K562 (cell line): Measurements from ENCODE around the gene PRR19. TPM values are rescaled to one million over a fixed set of nuclear protein-coding genes. Genes with fewer than 3 reads are reported as not detected.

ENCODE experiments used
- ATAC-seq: fragments of 200-7000 bp; cut with Tn5 transposase; 3 replicates; pipeline ENCODE4 v1.9.1; 2020; ENCODE audit warnings: moderate library complexity
- BruUV-seq: library from RNA; stranded (reverse); fragments of 400-500 nt; replicated peaks from 2 replicates; lab custom pipeline; 2021; lab: Mats Ljungman, UMichigan
- CTCF ChIA-PET: fragments of 300-600 bp; formaldehyde crosslinking; extraction: SDS; loops from one replicate; lab custom pipeline; 2021; ENCODE audit warnings: low intra/inter-chr PET ratio; lab: Yijun Ruan, JAX
- POLR2A ChIA-PET: fragments of 300-600, 350-650 bp; sonication (Branson Sonifier 250); formaldehyde crosslinking; extraction: SDS; loops from one replicate; lab custom pipeline; 2021; ENCODE audit warnings: antibody characterized with exemption, inconsistent platforms; lab: Yijun Ruan, JAX
- DNase-seq, 4 experiments: peaks; one replicate each; pipeline versions ENCODE4 v3.0.0 to v3.0.0-alpha.2; 2011 to 2018; ENCODE audit warnings: low spot score in 3 of 4, mixed read lengths in 3 of 4; ENCODE audit errors: extremely low read depth in 1 of 4
- FAIRE-seq: peaks from 2 replicates; lab custom pipeline; 2011; peaks lifted over from hg19 to GRCh38; lab: Jason Lieb, UNC
- H2AFZ ChIP-seq: 2 replicates; pipeline ENCODE4 v1.6.0; 2011; ENCODE audit warnings: low read depth, low read length, control low read depth, inconsistent platforms
- H3K27ac ChIP-seq: fragments of 200-600 bp; 3 replicates; pipeline ENCODE4 v1.8.0; 2011; ENCODE audit warnings: low read depth, mild to moderate bottlenecking, control low read depth, inconsistent platforms, low read length, moderate library complexity, mixed read lengths; ENCODE audit errors: extremely low read depth
- H3K27me3 ChIP-seq, 2 experiments: fragments of 300-600 bp in 1 of 2; 2 replicates in 1 of 2; 3 replicates in 1 of 2; pipeline versions ENCODE4 v1.6.0 to v1.8.0; 2011; ENCODE audit warnings: inconsistent platforms in 2 of 2, low read length in 2 of 2, mild to moderate bottlenecking in 1 of 2, mixed read lengths in 1 of 2, moderate library complexity in 1 of 2; ENCODE audit not compliant: control insufficient read depth in 2 of 2, insufficient read depth in 2 of 2
- H3K36me3 ChIP-seq: fragments of 300-600 bp; 3 replicates; pipeline ENCODE4 v1.8.0; 2011; ENCODE audit warnings: mild to moderate bottlenecking, low read length, inconsistent platforms; ENCODE audit not compliant: control insufficient read depth, insufficient read depth
- H3K4me1 ChIP-seq, 2 experiments: fragments of 200-600 bp in 1 of 2; replicated peaks in 1 of 2; 2 replicates in 1 of 2; 3 replicates in 1 of 2; pipeline versions ENCODE4 v1.5.1 to v1.8.0; 2011; ENCODE audit warnings: inconsistent platforms in 2 of 2, low read length in 2 of 2, mild to moderate bottlenecking in 1 of 2, mixed read lengths in 1 of 2, moderate library complexity in 1 of 2; ENCODE audit not compliant: control insufficient read depth in 2 of 2, insufficient read depth in 2 of 2
- H3K4me2 ChIP-seq: 2 replicates; pipeline ENCODE4 v1.6.1; 2011; ENCODE audit warnings: low read length, control low read depth, inconsistent platforms, mixed read lengths; ENCODE audit not compliant: insufficient read depth
- H3K4me3 ChIP-seq: fragments of 200-600 bp; sonication (generic), shearing (Covaris generic); 2 replicates; pipeline ENCODE4 v1.5.1; 2016; ENCODE audit warnings: control low read depth, inconsistent platforms
- H3K79me2 ChIP-seq: fragments of 200-600 bp; 3 replicates; pipeline ENCODE4 v1.8.0; 2011; ENCODE audit warnings: low read length, inconsistent platforms; ENCODE audit not compliant: control insufficient read depth, insufficient read depth
- H3K9ac ChIP-seq, 2 experiments: 2 replicates each; pipeline versions ENCODE4 v1.6.0 to v1.6.1; 2011; ENCODE audit warnings: low read depth in 2 of 2, low read length in 2 of 2, control low read depth in 1 of 2, inconsistent platforms in 1 of 2, mild to moderate bottlenecking in 1 of 2, mixed read lengths in 1 of 2; ENCODE audit not compliant: insufficient read depth in 1 of 2
- H3K9me1 ChIP-seq: one replicate; pipeline ENCODE4 v1.6.0; 2011; ENCODE audit warnings: inconsistent platforms, mild to moderate bottlenecking, low read length, moderate library complexity; ENCODE audit not compliant: control insufficient read depth, insufficient read depth
- H3K9me3 ChIP-seq: replicated peaks from 2 replicates; pipeline ENCODE4 v1.5.1; 2011; ENCODE audit warnings: low read depth, low read length, inconsistent platforms; ENCODE audit not compliant: control insufficient read depth, insufficient read depth
- H4K20me1 ChIP-seq: replicated peaks from 2 replicates; pipeline ENCODE4 v1.6.1; 2011; ENCODE audit warnings: low read length, inconsistent platforms, mixed read lengths; ENCODE audit not compliant: control insufficient read depth, insufficient read depth
- C11orf30 ChIP-seq: fragments of 450-650 bp; IDR thresholded peaks from 2 replicates; pipeline ENCODE4 v1.6.1; 2016; ENCODE audit warnings: low read depth, mild to moderate bottlenecking
- CC2D1A ChIP-seq: fragments of 450-650 bp; IDR thresholded peaks from 2 replicates; pipeline ENCODE4 v1.6.1; 2017; ENCODE audit warnings: mild to moderate bottlenecking
- CEBPB ChIP-seq: fragments of 450-650 bp; IDR thresholded peaks from 2 replicates; pipeline ENCODE4 v1.6.1; 2016; ENCODE audit warnings: missing genetic modification characterization, missing compliant biosample characterization
- EGR1 ChIP-seq: fragments of 450-650 bp; conservative IDR thresholded peaks from 2 replicates; pipeline ENCODE4 v1.6.1; 2017; ENCODE audit warnings: mild to moderate bottlenecking
- EWSR1 ChIP-seq: fragments of 450-650 bp; IDR thresholded peaks from 2 replicates; pipeline ENCODE4 v1.6.1; 2018; ENCODE audit warnings: borderline replicate concordance, mild to moderate bottlenecking, low read depth, moderate library complexity; ENCODE audit not compliant: partially characterized antibody
- LARP7 ChIP-seq: fragments of 450-650 bp; IDR thresholded peaks from 2 replicates; pipeline ENCODE4 v1.6.1; 2016
- MEF2A ChIP-seq: IDR thresholded peaks from 2 replicates; pipeline ENCODE4 v1.6.1; 2011; ENCODE audit warnings: low read depth, mild to moderate bottlenecking, low read length, moderate library complexity; ENCODE audit not compliant: control insufficient read depth
- MYBL2 ChIP-seq, 2 experiments: fragments of 450-650 bp in 1 of 2; sonication (generic) in 1 of 2; formaldehyde crosslinking in 1 of 2; IDR thresholded peaks; 2 replicates each; pipeline versions ENCODE4 v1.6.1 to v1.8.1; 2017 to 2022; ENCODE audit warnings: borderline replicate concordance in 1 of 2, inconsistent platforms in 1 of 2, low read depth in 1 of 2, mild to moderate bottlenecking in 1 of 2, missing genetic modification reagents in 1 of 2, moderate library complexity in 1 of 2
- NBN ChIP-seq: fragments of 450-650 bp; IDR thresholded peaks from 2 replicates; pipeline ENCODE4 v1.6.1; 2016; ENCODE audit warnings: low read depth, mild to moderate bottlenecking
- NR2C1 ChIP-seq, 2 experiments: fragments of 450-650 bp; IDR thresholded peaks; 2 replicates each; pipeline ENCODE4 v1.6.1; 2017; ENCODE audit warnings: mild to moderate bottlenecking in 2 of 2, antibody characterized with exemption in 1 of 2, inconsistent platforms in 1 of 2, missing compliant biosample characterization in 1 of 2, missing genetic modification characterization in 1 of 2
- POLR2AphosphoS2 ChIP-seq: IDR thresholded peaks from 2 replicates; pipeline ENCODE4 v1.6.1; 2012; ENCODE audit warnings: low read length, improper control_type of control experiment
- TCF7 ChIP-seq: sonication (generic); IDR thresholded peaks from 2 replicates; pipeline ENCODE4 v1.6.1; 2016; ENCODE audit warnings: antibody characterized with exemption, borderline replicate concordance
- ZNF12 ChIP-seq: sonication (generic); formaldehyde crosslinking; IDR thresholded peaks from 2 replicates; pipeline ENCODE4 v1.4.0; 2020; ENCODE audit warnings: mild to moderate bottlenecking, missing genetic modification reagents
- ZNF354B ChIP-seq: fragments of 250-450 bp; sonication (Bioruptor Pico); IDR thresholded peaks from 2 replicates; pipeline ENCODE4 v1.4.0; 2020
- WGBS: fragments of 100-300 bp; shearing (Covaris generic); methylation state at CpG from one replicate; pipeline ENCODE4 v1.1.6; 2016; ENCODE audit warnings: low coverage, mixed read lengths; ENCODE audit not compliant: insufficient coverage; ENCODE audit errors: missing lambda C conversion rate; 5-methylcytosine and 5-hydroxymethylcytosine counted together
- in situ Hi-C: fragments of 300-500 bp; cut with MboI; formaldehyde crosslinking; loops from 4 replicates; pipeline ENCODE4 v1.15.0; 2018; ENCODE audit warnings: inconsistent platforms, mixed read lengths
- intact Hi-C: fragments of 100-400 bp; cut with micrococcal nuclease; formaldehyde crosslinking; loops from 2 replicates; pipeline ENCODE4 v1.14.2; 2022
- polyA plus RNA-seq, 8 experiments: library from polyadenylated mRNA; depleted of rRNA in 4 of 8; stranded (reverse) in 5 of 8; unstranded in 3 of 8; fragments of >200 nt; fragmentation: Nextera tagmentation in 2 of 8; fragmentation: Illumina TruSeq in 1 of 8; extraction: Ambion mirVana in 2 of 8; extraction: Trizol in 1 of 8; gene quantifications; 2 replicates each; pipeline versions ENCODE4 v1.2.1 to v1.2.3, GENCODE V29; 2011 to 2014; ENCODE audit warnings: inconsistent platforms in 1 of 8, missing spikeins in 1 of 8
- total RNA-seq, 7 experiments: library from RNA; depleted of rRNA in 6 of 7; stranded (reverse); fragments of >200 nt in 6 of 7; fragmentation: Illumina TruSeq in 2 of 7; extraction: Trizol in 2 of 7; gene quantifications; 2 replicates each; pipeline versions ENCODE4 v1.2.1 to v1.2.3, GENCODE V29; 2011 to 2021; ENCODE audit warnings: low replicate concordance in 1 of 7
- TF ChIP-seq, protein P1 (sequence below): fragments of 450-650 bp; IDR thresholded peaks from 2 replicates; pipeline ENCODE4 v1.6.1; 2014; ENCODE audit warnings: low read depth, mild to moderate bottlenecking, moderate library complexity, borderline replicate concordance
- TF ChIP-seq, protein P2 (sequence below): fragments of 150-350 bp; IDR thresholded peaks from 2 replicates; pipeline ENCODE4 v1.6.1; 2014; ENCODE audit warnings: low read depth, mild to moderate bottlenecking, low read length, borderline replicate concordance
- TF ChIP-seq, protein P3 (sequence below), 2 experiments: fragments of 200-800 bp in 1 of 2; sonication (Bioruptor generic) in 1 of 2; sonication (generic) in 1 of 2; formaldehyde crosslinking in 1 of 2; IDR thresholded peaks in 1 of 2; conservative IDR thresholded peaks in 1 of 2; 2 replicates each; pipeline versions ENCODE4 v1.5.0 to v1.6.1; 2016 to 2020; ENCODE audit warnings: missing compliant biosample characterization in 1 of 2, missing genetic modification characterization in 1 of 2, missing genetic modification reagents in 1 of 2

Gene PRR19
- total and polyA plus RNA-seq, 9 of the 15 experiments (the other 6 are each of a cell fraction or from before 2014, with no cell fraction given): 0.10 to 1.6 (median 0.54) TPM

DNA sequence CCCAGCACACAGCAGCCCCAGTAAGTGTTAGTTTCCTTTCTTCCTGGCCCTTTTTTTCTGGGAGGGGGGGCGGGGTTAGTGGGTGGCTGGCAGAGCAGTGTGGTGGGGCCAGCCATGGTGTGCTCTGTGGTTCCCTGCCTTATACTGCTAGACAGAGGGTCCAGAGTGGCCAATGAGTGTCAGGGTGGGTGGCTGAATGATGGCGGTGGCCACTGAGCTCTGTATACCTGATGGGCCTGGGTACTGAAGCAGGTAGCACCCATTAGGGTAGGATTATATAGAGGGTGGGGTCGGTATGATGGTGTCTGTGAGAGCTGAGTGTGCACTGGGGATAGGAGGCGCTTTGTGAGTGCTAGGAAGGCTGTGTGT, 19.1 kb upstream of the PRR19 start:
- in situ Hi-C loops: no loop called here
- Histone ChIP-seq H3K79me2 (peaks cover 71% of the 10 kb centered on the region), H4K20me1 (0 out of 2 replicates have a peak, but pooled peaks cover 8% of the 10 kb centered on the region), H2AFZ (peak overlapping the region; percentile 64; the same call in 1 of the 2 replicates), H3K4me2 (peak overlapping the region; percentile 97), H3K27ac (peak overlapping the region; percentile 79), H3K9me1 (no peaks in the 10 kb centered on the region), H3K9ac (peak overlapping the region; percentile 53 to 93; a peak in 3 of 4 replicates), H3K9me3 (no peaks in the 10 kb centered on the region), H3K27me3 (no peaks in the 10 kb centered on the region; a peak in 1 of 5 replicates), H3K4me3 (peak overlapping the region; percentile 48; the same call in 1 of the 2 replicates), H3K36me3 (peaks cover 13% of the 10 kb centered on the region; the same call in 2 of the 3 replicates), H3K4me1 (peaks cover 49 to 87% of the 10 kb centered on the region in 2 experiments)
- 9% methylated on average over 4 of the region's 4 CpGs for WGBS
- TF ChIP-seq POLR2AphosphoS2 (no peak), ZNF12 (CRISPR knock-in tag) (no peak), NBN (no peak), CEBPB (tag) (no peak), C11orf30 (no peak), TCF7 (no peak), MYBL2 (IDR thresholded peaks at IDR 0.05; ENCODE audit: low read depth) (no peak), MYBL2 (CRISPR knock-in tag; IDR thresholded peaks at IDR 0.05; ENCODE audit: borderline replicate concordance) (no peak), LARP7 (no peak), MEF2A (no peak), EGR1 (no peak), NR2C1 (IDR thresholded peaks at IDR 0.05) (no peak), NR2C1 (tag; IDR thresholded peaks at IDR 0.05) (no peak), EWSR1 (no peak), CC2D1A (no peak), ZNF354B (CRISPR knock-in tag) (no peak)
- TF ChIP-seq, protein P1, sequence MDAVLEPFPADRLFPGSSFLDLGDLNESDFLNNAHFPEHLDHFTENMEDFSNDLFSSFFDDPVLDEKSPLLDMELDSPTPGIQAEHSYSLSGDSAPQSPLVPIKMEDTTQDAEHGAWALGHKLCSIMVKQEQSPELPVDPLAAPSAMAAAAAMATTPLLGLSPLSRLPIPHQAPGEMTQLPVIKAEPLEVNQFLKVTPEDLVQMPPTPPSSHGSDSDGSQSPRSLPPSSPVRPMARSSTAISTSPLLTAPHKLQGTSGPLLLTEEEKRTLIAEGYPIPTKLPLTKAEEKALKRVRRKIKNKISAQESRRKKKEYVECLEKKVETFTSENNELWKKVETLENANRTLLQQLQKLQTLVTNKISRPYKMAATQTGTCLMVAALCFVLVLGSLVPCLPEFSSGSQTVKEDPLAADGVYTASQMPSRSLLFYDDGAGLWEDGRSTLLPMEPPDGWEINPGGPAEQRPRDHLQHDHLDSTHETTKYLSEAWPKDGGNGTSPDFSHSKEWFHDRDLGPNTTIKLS: no peak
- TF ChIP-seq, protein P2, sequence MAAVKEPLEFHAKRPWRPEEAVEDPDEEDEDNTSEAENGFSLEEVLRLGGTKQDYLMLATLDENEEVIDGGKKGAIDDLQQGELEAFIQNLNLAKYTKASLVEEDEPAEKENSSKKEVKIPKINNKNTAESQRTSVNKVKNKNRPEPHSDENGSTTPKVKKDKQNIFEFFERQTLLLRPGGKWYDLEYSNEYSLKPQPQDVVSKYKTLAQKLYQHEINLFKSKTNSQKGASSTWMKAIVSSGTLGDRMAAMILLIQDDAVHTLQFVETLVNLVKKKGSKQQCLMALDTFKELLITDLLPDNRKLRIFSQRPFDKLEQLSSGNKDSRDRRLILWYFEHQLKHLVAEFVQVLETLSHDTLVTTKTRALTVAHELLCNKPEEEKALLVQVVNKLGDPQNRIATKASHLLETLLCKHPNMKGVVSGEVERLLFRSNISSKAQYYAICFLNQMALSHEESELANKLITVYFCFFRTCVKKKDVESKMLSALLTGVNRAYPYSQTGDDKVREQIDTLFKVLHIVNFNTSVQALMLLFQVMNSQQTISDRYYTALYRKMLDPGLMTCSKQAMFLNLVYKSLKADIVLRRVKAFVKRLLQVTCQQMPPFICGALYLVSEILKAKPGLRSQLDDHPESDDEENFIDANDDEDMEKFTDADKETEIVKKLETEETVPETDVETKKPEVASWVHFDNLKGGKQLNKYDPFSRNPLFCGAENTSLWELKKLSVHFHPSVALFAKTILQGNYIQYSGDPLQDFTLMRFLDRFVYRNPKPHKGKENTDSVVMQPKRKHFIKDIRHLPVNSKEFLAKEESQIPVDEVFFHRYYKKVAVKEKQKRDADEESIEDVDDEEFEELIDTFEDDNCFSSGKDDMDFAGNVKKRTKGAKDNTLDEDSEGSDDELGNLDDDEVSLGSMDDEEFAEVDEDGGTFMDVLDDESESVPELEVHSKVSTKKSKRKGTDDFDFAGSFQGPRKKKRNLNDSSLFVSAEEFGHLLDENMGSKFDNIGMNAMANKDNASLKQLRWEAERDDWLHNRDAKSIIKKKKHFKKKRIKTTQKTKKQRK: no peak
- TF ChIP-seq, protein P3, sequence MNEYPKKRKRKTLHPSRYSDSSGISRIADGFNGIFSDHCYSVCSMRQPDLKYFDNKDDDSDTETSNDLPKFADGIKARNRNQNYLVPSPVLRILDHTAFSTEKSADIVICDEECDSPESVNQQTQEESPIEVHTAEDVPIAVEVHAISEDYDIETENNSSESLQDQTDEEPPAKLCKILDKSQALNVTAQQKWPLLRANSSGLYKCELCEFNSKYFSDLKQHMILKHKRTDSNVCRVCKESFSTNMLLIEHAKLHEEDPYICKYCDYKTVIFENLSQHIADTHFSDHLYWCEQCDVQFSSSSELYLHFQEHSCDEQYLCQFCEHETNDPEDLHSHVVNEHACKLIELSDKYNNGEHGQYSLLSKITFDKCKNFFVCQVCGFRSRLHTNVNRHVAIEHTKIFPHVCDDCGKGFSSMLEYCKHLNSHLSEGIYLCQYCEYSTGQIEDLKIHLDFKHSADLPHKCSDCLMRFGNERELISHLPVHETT (CRISPR knock-in tag; conservative IDR thresholded peaks at IDR 0.05 in 1 of 2, IDR thresholded peaks at IDR 0.05 in 1 of 2): no peak
- intact Hi-C loops: no loop called here
- no TSS peak for BruUV-seq
- CTCF ChIA-PET: no interaction called here
- no peak for ATAC-seq
- FAIRE-seq: no peak
- peak in 1 of 4 experiments; percentile 32 for DNase-seq
- POLR2A ChIA-PET: interaction anchor here (0.8 to 2.1 kb wide), 5 partner anchors 9 to 145 kb away, joined by 3 to 10 read pairs (median 5); partner anchors contain the start of gene CIC
